T-helper 17 cell (primary cell): ENCODE data around the gene RNF38. TPM values are rescaled to one million over a fixed set of nuclear protein-coding genes. Genes with fewer than 3 reads are reported as not detected.
"Not testable (repeated sequence)": the region's sequence is repeated elsewhere in the genome, so short reads cannot be mapped to it uniquely, and the experiment has no call there.

Experiments used
- ATAC-seq: fragments of 150-1000 bp; cut with Tn5 transposase; 2 replicates; pipeline ENCODE4 v1.10.0; 2021; ENCODE audit warnings: mild to moderate bottlenecking, moderate library complexity
- DNase-seq, 3 donors: peaks; one replicate each; pipeline versions ENCODE4 v3.0.0 to v3.0.0-alpha.2; 2020 to 2021
- H3K9me3 ChIP-seq: one replicate; pipeline ENCODE4 v1.7.0; 2013; ENCODE audit warnings: low read length, mild to moderate bottlenecking; ENCODE audit not compliant: control insufficient read depth, poor library complexity, severe bottlenecking
- H3K27ac Mint-ChIP-seq: one replicate; pipeline ENCODE4 v1.8.0; 2022; ENCODE audit warnings: mild to moderate bottlenecking, moderate library complexity, mixed read lengths
- H3K27me3 Mint-ChIP-seq: one replicate; pipeline ENCODE4 v1.8.0; 2022; ENCODE audit warnings: mixed read lengths
- H3K36me3 Mint-ChIP-seq: one replicate; pipeline ENCODE4 v1.8.0; 2022; ENCODE audit warnings: low read depth, mixed read lengths
- H3K4me1 Mint-ChIP-seq: one replicate; pipeline ENCODE4 v1.8.0; 2022; ENCODE audit warnings: mild to moderate bottlenecking, mixed read lengths
- H3K4me3 Mint-ChIP-seq: one replicate; pipeline ENCODE4 v1.8.0; 2022; ENCODE audit warnings: mild to moderate bottlenecking, moderate library complexity, mixed read lengths
- total RNA-seq, 4 donors: library from RNA in 2 of 4; stranded (reverse) in 2 of 4; gene quantifications; one replicate each; pipeline ENCODE4 v1.2.3 and lab custom pipeline; 2022 to 2026

RNF38 gene
- total RNA-seq, 2 donors from 2014 or later: 87.3 to 94.4 TPM

DNA sequence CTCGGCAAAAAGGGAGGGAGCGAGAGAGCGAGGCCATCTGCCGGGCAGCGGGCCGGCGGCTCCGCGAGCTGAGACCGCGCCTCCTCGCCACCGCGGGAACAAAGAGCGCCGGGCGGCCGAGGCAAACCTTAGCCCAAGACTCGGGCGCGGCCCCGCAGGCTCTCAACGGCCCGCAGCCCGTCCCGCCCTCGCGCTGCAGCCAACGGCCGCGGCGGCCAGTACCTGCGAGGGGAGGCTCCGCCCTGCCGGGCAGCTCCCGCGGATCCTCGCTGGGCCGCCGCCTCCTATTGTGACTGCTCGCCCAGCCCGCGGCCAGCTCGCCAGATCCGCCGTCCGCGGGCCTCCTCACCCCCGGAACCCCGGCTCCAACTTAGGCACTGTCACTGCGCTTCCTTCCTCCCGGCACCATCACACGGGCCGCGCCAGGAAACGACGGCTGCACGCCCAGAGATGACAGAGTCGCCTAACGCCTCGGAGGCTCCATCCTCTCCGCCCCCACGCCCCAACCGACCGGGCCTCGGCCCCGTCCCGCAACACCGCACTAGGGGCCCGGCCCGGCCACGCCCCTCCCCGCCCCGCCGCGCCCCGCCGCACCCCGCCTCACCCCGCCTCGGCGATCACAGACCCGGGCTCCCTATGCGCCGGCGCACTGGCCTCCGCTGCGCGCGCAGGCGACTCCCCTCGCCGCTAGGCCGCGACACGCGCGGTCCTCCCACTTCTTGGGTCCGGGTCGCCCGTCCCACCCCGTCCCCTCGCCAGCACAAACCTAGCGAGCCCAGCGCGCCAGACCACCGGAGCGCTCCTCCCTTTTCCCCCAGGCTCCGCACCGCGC lies 479 bp upstream of the RNF38 start:
- H3K4me1 Mint-ChIP-seq: peaks cover 30% of the 10 kb centered on the region

GRCh38 chr9:36398745-36399144 lies 1.3 kb downstream of the RNF38 start:
- H3K4me3 Mint-ChIP-seq: peak overlapping the region; percentile 76
- no peak for DNase-seq
- H3K4me1 Mint-ChIP-seq: peaks cover 35% of the 10 kb centered on the region
- peak overlapping the region; percentile 97 for H3K27ac Mint-ChIP-seq
- H3K27me3 Mint-ChIP-seq: no peaks in the 10 kb centered on the region
- H3K9me3 ChIP-seq: no peaks in the 10 kb centered on the region
- peaks cover 2% of the 10 kb centered on the region for H3K36me3 Mint-ChIP-seq
- no peak for ATAC-seq

More for the DNA sequence above, 479 bp upstream of the RNF38 start:
- peak overlapping the region; percentile 97 for H3K4me3 Mint-ChIP-seq
- ATAC-seq (peak; percentile 82), DNase-seq (peak; percentile 87 to 97 (median 91))
- H3K27me3 Mint-ChIP-seq: no peaks in the 10 kb centered on the region
- no peaks in the 10 kb centered on the region for H3K9me3 ChIP-seq
- peak overlapping the region; percentile 97 for H3K27ac Mint-ChIP-seq
- H3K36me3 Mint-ChIP-seq: peaks cover 2% of the 10 kb centered on the region

- ATAC-seq (no peak), DNase-seq (no peak)
- Mint-ChIP-seq H3K27me3 (no peaks in the 10 kb centered on the region), H3K27ac (no peak overlapping the region), H3K36me3 (peaks cover 2% of the 10 kb centered on the region), H3K4me1 (peaks cover 44% of the 10 kb centered on the region), H3K4me3 (no peak overlapping the region)
- H3K9me3 ChIP-seq: no peaks in the 10 kb centered on the region
Measured at GRCh38 chr9:36396985-36397384, 3.1 kb downstream of the RNF38 start.

GRCh38 chr9:36392489-36392888 lies 7.6 kb downstream of the RNF38 start:
- peaks cover 3% of the 10 kb centered on the region for H3K36me3 Mint-ChIP-seq
- peaks cover 50% of the 10 kb centered on the region for H3K4me1 Mint-ChIP-seq
- ATAC-seq: no peak
- DNase-seq: no peak
- no peaks in the 10 kb centered on the region for H3K9me3 ChIP-seq
- H3K27me3 Mint-ChIP-seq: no peaks in the 10 kb centered on the region
- no peak overlapping the region for H3K27ac Mint-ChIP-seq
- H3K4me3 Mint-ChIP-seq: no peak overlapping the region

DNA sequence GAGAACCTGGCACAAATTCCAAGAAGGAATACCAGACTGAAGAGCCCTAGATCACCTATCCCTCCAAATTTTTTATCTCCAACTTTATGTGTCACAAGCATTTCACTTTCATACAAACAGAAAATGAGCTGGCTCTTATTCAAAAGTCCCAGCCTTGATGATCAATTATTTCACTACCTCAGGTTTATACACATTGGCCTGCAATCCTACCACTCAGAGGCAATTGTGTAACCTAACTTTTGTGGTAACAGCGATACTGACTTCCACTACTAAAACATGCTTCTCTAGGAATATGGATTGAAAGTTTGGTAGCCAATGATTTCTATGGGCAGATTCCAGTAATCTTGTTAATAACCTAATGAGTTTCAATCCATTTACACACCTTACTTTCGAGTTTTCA lies 10.5 kb downstream of the RNF38 start:
- H3K4me1 Mint-ChIP-seq: peaks cover 41% of the 10 kb centered on the region

GRCh38 chr9:36386396-36386965 lies 13.6 kb downstream of the RNF38 start:
- H3K27ac Mint-ChIP-seq, H3K36me3 Mint-ChIP-seq, H3K9me3 ChIP-seq, ATAC-seq, H3K27me3 Mint-ChIP-seq, DNase-seq, H3K4me3 Mint-ChIP-seq: not testable (repeated sequence)
- H3K4me1 Mint-ChIP-seq: peaks cover 50% of the 10 kb centered on the region

More for the DNA sequence above, 10.5 kb downstream of the RNF38 start:
- H3K9me3 ChIP-seq: no peaks in the 10 kb centered on the region
- no peak for DNase-seq
- no peak for ATAC-seq
- Mint-ChIP-seq H3K27me3 (no peaks in the 10 kb centered on the region), H3K27ac (peak overlapping the region; percentile 29), H3K36me3 (peaks cover 3% of the 10 kb centered on the region), H3K4me3 (no peak overlapping the region)

GRCh38 chr9:36382484-36382883 lies 17.6 kb downstream of the RNF38 start:
- Mint-ChIP-seq H3K27ac (peak overlapping the region; percentile 94), H3K27me3 (no peaks in the 10 kb centered on the region), H3K4me1 (peaks cover 40% of the 10 kb centered on the region), H3K4me3 (peak overlapping the region; percentile 80), H3K36me3 (no peaks in the 10 kb centered on the region)
- no peak for ATAC-seq
- DNase-seq: no peak
- H3K9me3 ChIP-seq: no peaks in the 10 kb centered on the region

- Mint-ChIP-seq H3K36me3 (peaks cover 2% of the 10 kb centered on the region), H3K27ac (no peak overlapping the region), H3K27me3 (no peaks in the 10 kb centered on the region), H3K4me3 (no peak overlapping the region), H3K4me1 (peaks cover 8% of the 10 kb centered on the region)
- ATAC-seq (no peak), DNase-seq (no peak)
- H3K9me3 ChIP-seq: no peaks in the 10 kb centered on the region
Measured at GRCh38 chr9:36364577-36364976, 35.5 kb downstream of the RNF38 start.

DNA sequence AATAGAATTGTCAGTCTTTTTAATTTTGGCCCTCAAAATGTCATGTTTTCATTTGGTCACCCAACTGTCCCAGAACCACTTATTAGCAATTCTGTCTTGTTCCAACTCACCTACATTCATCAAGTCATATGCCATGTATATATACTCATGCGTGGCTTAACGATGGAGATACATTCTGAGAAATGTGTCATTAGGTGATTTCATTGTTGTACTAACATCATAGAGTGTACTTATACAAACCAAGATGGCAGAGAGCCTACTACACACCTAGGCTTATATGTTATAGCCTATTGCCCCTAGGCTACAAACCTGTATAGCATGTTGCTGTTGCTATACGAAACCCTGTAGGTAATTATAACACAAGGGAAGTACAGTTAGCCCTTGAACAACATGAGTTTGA lies 36.6 kb downstream of the RNF38 start:
- no peak for ATAC-seq
- Mint-ChIP-seq H3K27ac (no peak overlapping the region), H3K36me3 (peaks cover 2% of the 10 kb centered on the region), H3K4me1 (peaks cover 4% of the 10 kb centered on the region), H3K4me3 (no peak overlapping the region), H3K27me3 (no peaks in the 10 kb centered on the region)
- no peak for DNase-seq
- H3K9me3 ChIP-seq: no peaks in the 10 kb centered on the region

- DNase-seq (no peak), ATAC-seq (no peak)
- Mint-ChIP-seq H3K27me3 (no peaks in the 10 kb centered on the region), H3K36me3 (peaks cover 5% of the 10 kb centered on the region), H3K4me1 (peaks cover 6% of the 10 kb centered on the region), H3K27ac (no peak overlapping the region), H3K4me3 (no peak overlapping the region)
- no peaks in the 10 kb centered on the region for H3K9me3 ChIP-seq
Measured at GRCh38 chr9:36358486-36358885, 41.6 kb downstream of the RNF38 start.

GRCh38 chr9:36357639-36358038 lies 42.4 kb downstream of the RNF38 start:
- ATAC-seq (no peak), DNase-seq (no peak)
- peaks cover 5% of the 10 kb centered on the region for H3K36me3 Mint-ChIP-seq
- peaks cover 6% of the 10 kb centered on the region for H3K4me1 Mint-ChIP-seq
- no peak overlapping the region for H3K27ac Mint-ChIP-seq
- no peaks in the 10 kb centered on the region for H3K27me3 Mint-ChIP-seq
- H3K9me3 ChIP-seq: no peaks in the 10 kb centered on the region
- no peak overlapping the region for H3K4me3 Mint-ChIP-seq

GRCh38 chr9:36346569-36346968 lies 53.5 kb downstream of the RNF38 start:
- Mint-ChIP-seq H3K4me1 (peaks cover 6% of the 10 kb centered on the region), H3K4me3 (no peak overlapping the region), H3K36me3 (peaks cover 22% of the 10 kb centered on the region), H3K27ac (peak overlapping the region; percentile 43), H3K27me3 (no peaks in the 10 kb centered on the region)
- H3K9me3 ChIP-seq: no peaks in the 10 kb centered on the region
- DNase-seq: no peak
- ATAC-seq: no peak

DNA sequence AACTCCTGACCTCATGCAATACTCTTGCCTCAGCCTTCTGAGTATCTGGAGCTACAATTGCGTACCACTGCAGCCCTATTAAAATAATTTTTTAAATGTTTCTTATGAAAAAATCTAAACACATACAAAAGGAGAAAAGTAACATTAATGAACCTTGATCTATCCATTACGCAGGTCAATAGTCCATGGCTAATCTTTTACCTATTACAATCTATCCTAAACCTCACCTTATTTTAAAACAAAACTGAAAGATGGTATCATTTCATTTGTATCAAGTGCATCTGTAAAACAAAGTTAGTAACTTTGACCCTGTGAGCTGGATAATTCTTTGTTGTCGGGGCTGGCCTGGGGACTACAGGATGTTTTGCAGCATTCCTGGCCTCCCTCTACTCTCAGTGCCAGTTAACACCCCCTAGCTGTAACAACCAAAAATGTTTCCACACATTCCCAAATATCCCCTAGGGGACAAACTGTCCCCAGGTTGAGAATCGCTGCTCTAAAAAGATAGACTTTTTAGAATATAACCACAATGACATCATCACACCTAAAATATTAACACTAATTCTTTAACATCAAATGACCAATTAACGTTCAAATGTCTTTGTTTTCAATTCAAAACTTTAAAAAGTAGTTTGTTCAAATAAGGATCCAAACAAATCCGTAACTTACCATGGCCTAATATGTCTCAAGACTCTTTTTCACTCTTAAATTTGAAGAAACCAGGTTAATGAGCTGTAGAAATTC lies 54.8 kb downstream of the RNF38 start:
- Mint-ChIP-seq H3K27ac (peak overlapping the region; percentile 32), H3K4me1 (peaks cover 3% of the 10 kb centered on the region), H3K36me3 (peaks cover 23% of the 10 kb centered on the region), H3K27me3 (no peaks in the 10 kb centered on the region), H3K4me3 (no peak overlapping the region)
- no peaks in the 10 kb centered on the region for H3K9me3 ChIP-seq
- ATAC-seq: no peak
- DNase-seq: no peak
